KMS-11 (cell line): ENCODE results near the gene BRSK2.
"Not testable (repeated sequence)": the region's sequence is repeated elsewhere in the genome, so short reads cannot be mapped to it uniquely, and the experiment has no call there.

Experiments used
- H2AFZ ChIP-seq: fragments of 200-600 bp; sonication (generic); 2 replicates; pipeline ENCODE4 v1.6.1; 2016; ENCODE audit warnings: antibody characterized with exemption, mixed run types, low read depth
- H3K27ac ChIP-seq: fragments of 200-600 bp; sonication (generic); 2 replicates; pipeline ENCODE4 v1.6.1; 2016; ENCODE audit warnings: mild to moderate bottlenecking, mixed run types
- H3K27me3 ChIP-seq: fragments of 200-600 bp; sonication (generic); 2 replicates; pipeline ENCODE4 v1.6.1; 2017; ENCODE audit warnings: mild to moderate bottlenecking, low read depth, mixed run types, moderate library complexity; ENCODE audit not compliant: insufficient read depth
- H3K36me3 ChIP-seq: fragments of 200-600 bp; sonication (generic); 2 replicates; pipeline ENCODE4 v1.6.1; 2017; ENCODE audit warnings: mild to moderate bottlenecking, mixed run types; ENCODE audit not compliant: insufficient read depth
- H3K4me1 ChIP-seq: fragments of 200-600 bp; sonication (generic); 2 replicates; pipeline ENCODE4 v1.6.1; 2016; ENCODE audit warnings: mild to moderate bottlenecking, low read depth, mixed run types; ENCODE audit not compliant: poor library complexity, severe bottlenecking
- H3K4me2 ChIP-seq: fragments of 200-600 bp; sonication (generic); 2 replicates; pipeline ENCODE4 v1.7.0; 2016; ENCODE audit warnings: mild to moderate bottlenecking, mixed run types
- H3K4me3 ChIP-seq: fragments of 200-600 bp; sonication (generic); IDR thresholded peaks from 2 replicates; pipeline ENCODE4 v1.6.1; 2017; ENCODE audit warnings: low read depth, low read length, mixed read lengths; ENCODE audit not compliant: insufficient read depth
- H3K79me2 ChIP-seq: fragments of 200-600 bp; sonication (generic); 2 replicates; pipeline ENCODE4 v1.6.1; 2016; ENCODE audit warnings: low read depth, mixed run types; ENCODE audit not compliant: insufficient read depth
- H3K9ac ChIP-seq: fragments of 200-600 bp; sonication (generic); 2 replicates; pipeline ENCODE4 v1.6.1; 2016; ENCODE audit warnings: mild to moderate bottlenecking, mixed run types
- H4K20me1 ChIP-seq: fragments of 200-600 bp; sonication (generic); 2 replicates; pipeline ENCODE4 v1.6.1; 2016; ENCODE audit warnings: mild to moderate bottlenecking, mixed run types; ENCODE audit not compliant: insufficient read depth
- CTCF ChIP-seq: fragments of 200-600 bp; sonication (generic); conservative IDR thresholded peaks from 2 replicates; pipeline ENCODE4 v1.6.1; 2017; ENCODE audit warnings: low read depth, mild to moderate bottlenecking, antibody characterized with exemption, low read length, moderate library complexity, mixed read lengths

BRSK2 gene

GRCh38 chr11:1406571-1407485 lies 17.1 kb downstream of the BRSK2 start:
- Histone ChIP-seq H3K4me2 (no peak overlapping the region), H3K9ac (no peak overlapping the region), H3K36me3 (no peaks in the 10 kb centered on the region), H4K20me1 (no peaks in the 10 kb centered on the region), H3K27me3 (peaks cover 21% of the 10 kb centered on the region; the same call in 1 of the 2 replicates), H3K79me2 (no peaks in the 10 kb centered on the region), H3K4me3 (no peak overlapping the region), H2AFZ (no peak overlapping the region), H3K27ac (no peak overlapping the region), H3K4me1 (no peaks in the 10 kb centered on the region)
- TF ChIP-seq CTCF = no peak

- no peak for TF ChIP-seq CTCF
- Histone ChIP-seq H4K20me1 (no peaks in the 10 kb centered on the region), H2AFZ (no peak overlapping the region), H3K4me2 (no peak overlapping the region), H3K36me3 (no peaks in the 10 kb centered on the region), H3K27ac (no peak overlapping the region), H3K79me2 (no peaks in the 10 kb centered on the region), H3K27me3 (peaks cover 20% of the 10 kb centered on the region; the same call in 1 of the 2 replicates), H3K4me3 (no peak overlapping the region), H3K4me1 (no peaks in the 10 kb centered on the region), H3K9ac (no peak overlapping the region)
These were observed 17.9 kb downstream of the BRSK2 start for GRCh38 chr11:1407668-1408067.

- no peak overlapping the region for H3K4me2 ChIP-seq
These were observed 18.6 kb downstream of the BRSK2 start for GRCh38 chr11:1408346-1408745.

GRCh38 chr11:1409108-1409851 lies 19.5 kb downstream of the BRSK2 start:
- TF ChIP-seq CTCF = no peak
- no peak overlapping the region for H2AFZ ChIP-seq
- no peak overlapping the region for H3K4me3 ChIP-seq
- H3K79me2 ChIP-seq = no peaks in the 10 kb centered on the region
- H3K27ac ChIP-seq = no peak overlapping the region
- peaks cover 23% of the 10 kb centered on the region for H3K27me3 ChIP-seq
- H3K4me1 ChIP-seq = no peaks in the 10 kb centered on the region
- no peak overlapping the region for H3K9ac ChIP-seq
- H4K20me1 ChIP-seq = no peaks in the 10 kb centered on the region
- H3K36me3 ChIP-seq = no peaks in the 10 kb centered on the region
- H3K4me2 ChIP-seq = no peak overlapping the region

More at GRCh38 chr11:1408346-1408745, 18.6 kb downstream of the BRSK2 start:
- Histone ChIP-seq H4K20me1 (no peaks in the 10 kb centered on the region), H3K36me3 (no peaks in the 10 kb centered on the region), H3K79me2 (no peaks in the 10 kb centered on the region), H3K4me3 (no peak overlapping the region), H3K27me3 (peaks cover 19% of the 10 kb centered on the region; the same call in 1 of the 2 replicates), H3K27ac (no peak overlapping the region), H3K9ac (no peak overlapping the region), H3K4me1 (no peaks in the 10 kb centered on the region), H2AFZ (no peak overlapping the region)
- TF ChIP-seq CTCF = no peak

- H3K4me3 ChIP-seq, H3K4me1 ChIP-seq, H3K4me2 ChIP-seq, H3K27ac ChIP-seq, H3K79me2 ChIP-seq, H3K9ac ChIP-seq, H4K20me1 ChIP-seq, H2AFZ ChIP-seq, H3K36me3 ChIP-seq: not testable (repeated sequence)
- peaks cover 23% of the 10 kb centered on the region for H3K27me3 ChIP-seq
These were observed 20.1 kb downstream of the BRSK2 start for GRCh38 chr11:1409852-1410125.
